Measurements from ENCODE around the gene CENPO. TPM values are rescaled to one million over a fixed set of nuclear protein-coding genes. Genes with fewer than 3 reads are reported as not detected.

Gene CENPO
- total and polyA plus RNA-seq, 5 experiments from 2014 or later: 1.2 to 7.1 (median 4.1) TPM

GRCh38 chr2:24818721-24819167 lies 25.5 kb downstream of the CENPO start:
- Mint-ChIP-seq H3K27me3 (no peaks in the 10 kb centered on the region), H3K36me3 (peaks cover 0 to 62% (median 9%) of the 10 kb centered on the region in 3 donors), H3K4me3 (no peak overlapping the region), H3K4me1 (no peaks in the 10 kb centered on the region), H3K27ac (peak overlapping the region in 3 of 10 donors; percentile 13 to 79 (median 27)), H3K9me3 (no peaks in the 10 kb centered on the region)
- DNase-seq (peak in 1 of 10 donors; percentile 7), ATAC-seq (no peak)
- POLR2A ChIA-PET: no interaction called here

DNA sequence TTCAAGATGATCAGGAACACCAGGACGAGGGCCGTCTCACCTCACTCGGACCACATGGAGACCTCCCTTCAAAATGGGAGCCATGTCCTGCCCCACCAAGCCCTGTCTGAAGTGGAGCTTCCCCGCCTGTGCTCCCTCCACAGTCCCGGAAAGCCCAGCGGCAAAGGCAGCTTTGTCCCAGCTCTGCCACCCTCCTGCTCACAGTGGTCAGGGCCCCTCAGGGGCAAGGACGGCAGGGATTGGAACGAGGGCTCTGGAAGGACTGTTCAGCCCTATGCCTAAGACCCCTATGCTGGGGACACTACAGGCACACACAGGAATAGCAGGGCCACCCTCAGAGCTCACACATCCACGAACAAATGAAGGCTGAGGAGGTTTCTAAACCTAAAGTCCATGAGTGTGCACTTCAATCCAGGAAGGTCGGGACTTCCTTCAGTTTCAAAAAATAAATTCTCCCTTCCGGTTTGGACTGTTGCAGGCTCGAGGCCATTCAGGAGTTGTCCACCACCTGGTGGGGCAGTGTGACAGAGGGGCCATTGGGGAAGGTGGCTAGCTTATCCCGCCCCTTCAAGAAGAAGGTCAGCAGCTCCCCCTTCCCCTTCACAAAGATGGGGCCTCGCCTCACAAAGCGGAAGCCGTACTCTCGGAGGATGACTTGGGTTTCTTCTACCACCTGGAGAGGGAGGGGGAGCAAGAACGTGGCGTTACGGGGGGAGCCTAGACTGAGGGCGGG lies 26.4 kb downstream of the CENPO start:
- Mint-ChIP-seq H3K9me3 (no peaks in the 10 kb centered on the region), H3K4me3 (no peak overlapping the region), H3K36me3 (peaks cover 0 to 59% (median 9%) of the 10 kb centered on the region in 3 donors), H3K4me1 (no peaks in the 10 kb centered on the region), H3K27ac (peak overlapping the region in 1 of 10 donors; percentile 17), H3K27me3 (no peaks in the 10 kb centered on the region)
- peak in 1 of 10 donors; percentile 11 for DNase-seq
- POLR2A ChIA-PET: no interaction called here
- no peak for ATAC-seq

GRCh38 chr2:24820175-24820513 lies 26.9 kb downstream of the CENPO start:
- ATAC-seq (no peak), DNase-seq (no peak)
- POLR2A ChIA-PET: no interaction called here
- H3K36me3 Mint-ChIP-seq: peaks cover 0 to 59% (median 9%) of the 10 kb centered on the region in 3 donors
- no peaks in the 10 kb centered on the region for H3K4me1 Mint-ChIP-seq
- no peak overlapping the region for H3K27ac Mint-ChIP-seq
- H3K9me3 Mint-ChIP-seq: no peaks in the 10 kb centered on the region
- H3K27me3 Mint-ChIP-seq: no peaks in the 10 kb centered on the region
- H3K4me3 Mint-ChIP-seq: no peak overlapping the region

DNA sequence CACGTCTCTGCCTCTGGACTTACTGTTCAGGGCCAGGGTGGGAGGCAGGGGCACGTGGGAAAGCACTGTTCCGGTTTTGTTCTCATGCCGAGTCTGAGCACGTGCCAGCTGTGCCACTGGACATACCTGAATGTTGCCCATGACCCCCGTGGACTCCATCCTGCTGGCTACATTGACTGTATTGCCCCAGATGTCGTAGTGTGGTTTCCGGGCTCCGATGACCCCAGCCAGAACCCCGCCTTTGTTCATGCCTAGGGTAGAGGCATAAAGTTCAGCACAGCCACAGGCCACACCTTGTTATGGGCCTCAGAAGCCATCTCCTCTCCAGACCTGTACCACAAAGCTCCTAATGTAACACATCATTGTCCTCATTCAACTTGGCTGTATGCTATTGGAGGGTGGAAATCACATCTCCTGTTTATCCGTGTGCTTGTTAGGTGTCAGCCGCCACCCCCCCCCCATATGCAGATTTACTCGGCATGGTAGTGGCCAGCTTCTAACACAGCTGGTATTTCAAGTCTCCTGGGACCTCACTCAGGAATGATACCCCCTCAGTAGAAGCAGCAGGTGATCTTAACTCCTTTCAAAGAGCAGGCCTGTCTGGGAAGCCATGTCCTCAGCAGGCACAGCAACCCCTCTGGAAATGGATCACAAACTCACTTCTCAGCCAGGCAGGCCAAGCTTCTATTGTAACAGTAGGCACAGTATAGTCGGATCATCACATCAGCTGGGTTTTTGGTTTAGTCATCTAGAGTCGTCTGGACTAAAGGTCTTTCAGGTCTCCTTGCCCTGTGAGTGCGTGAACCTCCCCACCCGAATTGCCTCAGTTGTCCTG lies 27.6 kb downstream of the CENPO start:
- Mint-ChIP-seq H3K4me1 (no peaks in the 10 kb centered on the region), H3K36me3 (peaks cover 0 to 53% (median 9%) of the 10 kb centered on the region in 3 donors), H3K4me3 (no peak overlapping the region), H3K27me3 (no peaks in the 10 kb centered on the region), H3K9me3 (no peaks in the 10 kb centered on the region), H3K27ac (no peak overlapping the region)
- POLR2A ChIA-PET: no interaction called here
- peak in 1 of 10 donors; percentile 2 for DNase-seq
- ATAC-seq: no peak

DNA sequence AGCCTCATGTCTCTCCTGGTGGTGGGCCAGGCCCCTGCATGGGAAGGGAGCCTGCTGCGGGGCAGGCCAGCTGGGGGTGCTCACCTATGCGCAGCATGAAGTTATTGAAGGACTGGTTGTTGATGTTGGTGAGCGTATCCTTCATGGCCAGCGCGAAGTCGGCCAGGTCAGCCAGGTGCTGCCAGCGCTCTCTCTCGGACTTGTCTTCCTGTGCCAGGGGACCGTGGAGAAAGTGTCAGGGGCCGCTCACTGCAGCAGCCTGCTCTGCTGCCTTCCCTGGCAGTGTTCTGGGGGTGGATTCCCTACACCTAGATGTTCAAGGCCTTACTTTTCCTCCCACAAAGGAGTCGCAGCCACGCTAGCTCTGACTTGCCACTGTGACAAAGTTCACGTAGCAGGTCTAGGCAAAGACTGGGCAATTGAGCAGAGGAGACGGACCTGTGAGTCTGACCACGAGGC lies 28.2 kb downstream of the CENPO start:
- ATAC-seq (no peak), DNase-seq (peak in 1 of 10 donors; percentile 16)
- H3K27ac Mint-ChIP-seq: peak overlapping the region in 1 of 10 donors; percentile 34
- H3K36me3 Mint-ChIP-seq: peaks cover 0 to 48% (median 5%) of the 10 kb centered on the region in 3 donors
- no peak overlapping the region for H3K4me3 Mint-ChIP-seq
- H3K27me3 Mint-ChIP-seq: no peaks in the 10 kb centered on the region
- POLR2A ChIA-PET: no interaction called here
- H3K9me3 Mint-ChIP-seq: no peaks in the 10 kb centered on the region
- peaks cover 0 to 4% (median 0%) of the 10 kb centered on the region in 4 donors for H3K4me1 Mint-ChIP-seq

- no peaks in the 10 kb centered on the region for H3K9me3 Mint-ChIP-seq
- DNase-seq (no peak), ATAC-seq (no peak)
- H3K27me3 Mint-ChIP-seq: no peaks in the 10 kb centered on the region
- peaks cover 0 to 40% (median 0%) of the 10 kb centered on the region in 3 donors for H3K36me3 Mint-ChIP-seq
- no peak overlapping the region for H3K4me3 Mint-ChIP-seq
- POLR2A ChIA-PET: no interaction called here
- H3K4me1 Mint-ChIP-seq: peaks cover 0 to 7% (median 0%) of the 10 kb centered on the region in 4 donors
- H3K27ac Mint-ChIP-seq: no peak overlapping the region
Observed at GRCh38 chr2:24822049-24822706, 29.0 kb downstream of the CENPO start.

DNA sequence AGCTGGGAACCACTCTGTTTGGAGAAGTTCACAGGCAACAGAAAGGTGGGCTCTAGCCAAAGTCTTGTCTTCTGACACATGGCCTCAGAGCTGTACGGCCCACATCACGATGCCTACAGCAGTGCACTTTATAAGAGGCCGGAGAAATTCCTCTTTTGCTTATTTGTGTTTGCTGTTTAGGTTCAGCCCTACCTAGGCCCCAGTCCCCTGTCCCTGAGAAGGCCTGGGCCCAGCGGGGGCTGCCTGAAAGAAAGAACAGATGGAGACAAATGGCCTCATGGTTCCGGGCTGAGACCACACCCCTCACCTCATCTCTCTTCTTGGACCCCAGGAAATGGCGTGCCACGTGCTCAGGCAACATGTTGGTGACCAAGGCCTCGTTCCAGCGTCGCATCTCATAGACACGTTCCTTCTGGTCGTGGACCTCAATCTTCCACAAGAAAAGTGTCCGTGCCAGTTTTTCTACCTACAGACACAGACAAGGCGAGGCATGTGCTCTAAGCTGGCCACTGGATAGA lies 30.9 kb downstream of the CENPO start:
- H3K27ac Mint-ChIP-seq: no peak overlapping the region
- peaks cover 0 to 26% (median 0%) of the 10 kb centered on the region in 3 donors for H3K36me3 Mint-ChIP-seq
- peaks cover 0 to 13% (median 4%) of the 10 kb centered on the region in 4 donors for H3K4me1 Mint-ChIP-seq
- ATAC-seq (no peak), DNase-seq (peak in 1 of 10 donors; percentile 8)
- no peaks in the 10 kb centered on the region for H3K9me3 Mint-ChIP-seq
- no peaks in the 10 kb centered on the region for H3K27me3 Mint-ChIP-seq
- no peak overlapping the region for H3K4me3 Mint-ChIP-seq
- POLR2A ChIA-PET: no interaction called here

DNA sequence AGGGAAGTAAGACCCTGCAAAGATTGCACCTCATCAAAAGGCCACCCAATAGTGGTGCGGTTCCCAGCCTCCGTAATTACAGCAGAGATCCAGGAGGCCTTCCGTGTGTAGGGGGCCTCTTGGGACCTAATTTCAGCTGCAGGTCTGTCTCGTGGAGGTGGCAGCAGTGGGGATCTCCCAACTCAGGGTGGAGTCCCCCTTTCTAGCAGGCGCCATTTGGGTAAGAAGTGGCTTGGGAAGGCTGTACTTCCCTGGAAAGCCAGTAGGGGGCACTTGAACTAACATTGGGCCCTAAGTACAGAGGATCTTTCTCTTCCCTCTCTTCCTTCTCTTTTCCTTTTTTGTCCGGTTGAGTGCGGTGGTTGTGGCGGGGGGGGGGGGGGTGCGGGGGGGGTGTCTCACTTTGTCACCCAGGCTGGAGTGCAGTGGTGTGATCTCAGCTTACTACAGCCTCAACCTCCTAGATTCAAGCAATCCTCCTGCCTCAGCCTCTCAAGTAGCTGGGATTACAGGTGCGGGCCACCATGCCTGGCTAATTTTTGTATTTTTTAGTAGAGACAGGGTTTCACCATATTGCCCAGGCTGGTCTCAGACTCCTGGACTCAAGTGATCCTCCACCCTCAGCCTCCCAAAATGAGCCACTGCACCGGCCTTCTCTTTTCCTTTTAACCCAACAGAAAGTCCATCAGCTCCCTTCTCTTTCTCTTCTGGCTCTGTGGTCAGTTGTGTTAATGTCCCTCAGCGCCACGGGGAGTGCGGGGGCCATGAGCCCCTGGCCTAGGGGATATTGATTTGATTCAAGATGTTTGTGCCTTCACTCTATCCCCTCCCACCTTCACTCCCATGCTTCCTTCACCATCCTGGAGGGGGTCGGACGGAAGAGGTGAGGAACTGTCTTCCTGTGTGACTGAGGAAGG lies 32.0 kb downstream of the CENPO start:
- peak overlapping the region in 1 of 10 donors; percentile 59 for H3K27ac Mint-ChIP-seq
- no peaks in the 10 kb centered on the region for H3K9me3 Mint-ChIP-seq
- peak in 5 of 10 donors; percentile 7 to 40 (median 26) for DNase-seq
- peaks cover 0 to 13% (median 4%) of the 10 kb centered on the region in 4 donors for H3K4me1 Mint-ChIP-seq
- POLR2A ChIA-PET: no interaction called here
- H3K36me3 Mint-ChIP-seq: peaks cover 0 to 20% (median 0%) of the 10 kb centered on the region in 3 donors
- peak in 1 of 2 donors; percentile 53 for ATAC-seq
- H3K4me3 Mint-ChIP-seq: no peak overlapping the region
- H3K27me3 Mint-ChIP-seq: no peaks in the 10 kb centered on the region

- Mint-ChIP-seq H3K27me3 (no peaks in the 10 kb centered on the region), H3K36me3 (peaks cover 0 to 16% (median 0%) of the 10 kb centered on the region in 3 donors), H3K4me3 (no peak overlapping the region), H3K27ac (peak overlapping the region in 3 of 10 donors; percentile 6 to 59 (median 34)), H3K9me3 (no peaks in the 10 kb centered on the region), H3K4me1 (peaks cover 0 to 13% (median 4%) of the 10 kb centered on the region in 4 donors)
- DNase-seq (peak in 1 of 10 donors; percentile 13), ATAC-seq (no peak)
- POLR2A ChIA-PET: no interaction called here
Observed at GRCh38 chr2:24825883-24826772, 32.9 kb downstream of the CENPO start.

DNA sequence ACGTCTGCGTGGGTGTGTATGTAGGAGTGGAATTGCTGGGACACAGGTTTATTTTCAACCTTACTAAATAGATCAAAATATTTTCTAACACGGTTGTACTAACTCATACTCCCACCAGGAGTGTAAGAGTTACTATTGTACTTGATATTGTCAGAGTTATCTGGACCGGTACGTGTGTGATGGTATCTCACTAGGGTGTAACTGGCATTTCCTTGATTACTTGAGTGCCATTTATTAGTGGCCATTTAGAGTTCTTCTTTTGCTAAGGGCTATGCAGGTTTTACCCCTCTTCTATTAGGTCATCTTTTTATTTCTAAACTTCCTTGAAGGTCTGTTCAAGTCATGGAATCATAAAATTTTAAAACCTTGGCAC lies 33.5 kb downstream of the CENPO start:
- ATAC-seq (no peak), DNase-seq (no peak)
- peaks cover 0 to 13% (median 4%) of the 10 kb centered on the region in 4 donors for H3K4me1 Mint-ChIP-seq
- peak overlapping the region in 2 of 10 donors; percentile 6 to 34 for H3K27ac Mint-ChIP-seq
- H3K9me3 Mint-ChIP-seq: no peaks in the 10 kb centered on the region
- H3K4me3 Mint-ChIP-seq: no peak overlapping the region
- peaks cover 0 to 12% (median 0%) of the 10 kb centered on the region in 3 donors for H3K36me3 Mint-ChIP-seq
- H3K27me3 Mint-ChIP-seq: no peaks in the 10 kb centered on the region
- POLR2A ChIA-PET: interaction anchor here (0.9 kb wide), 1 partner anchor 417 kb away, joined by 3 read pairs; no protein-coding TSS in a partner anchor
